ENCODE measurements around the gene TPP2. TPM values are rescaled to one million over a fixed set of nuclear protein-coding genes. Genes with fewer than 3 reads are reported as not detected.

Gene TPP2
- total RNA-seq, 4 donors from 2014 or later = 19.9 to 39.9 (median 25.1) TPM

GRCh38 chr13:102620516-102620915 lies 23.7 kb downstream of the TPP2 start:
- no peak for TF ChIP-seq POLR2A (IDR thresholded peaks at IDR 0.05)
- TF ChIP-seq, protein P1, sequence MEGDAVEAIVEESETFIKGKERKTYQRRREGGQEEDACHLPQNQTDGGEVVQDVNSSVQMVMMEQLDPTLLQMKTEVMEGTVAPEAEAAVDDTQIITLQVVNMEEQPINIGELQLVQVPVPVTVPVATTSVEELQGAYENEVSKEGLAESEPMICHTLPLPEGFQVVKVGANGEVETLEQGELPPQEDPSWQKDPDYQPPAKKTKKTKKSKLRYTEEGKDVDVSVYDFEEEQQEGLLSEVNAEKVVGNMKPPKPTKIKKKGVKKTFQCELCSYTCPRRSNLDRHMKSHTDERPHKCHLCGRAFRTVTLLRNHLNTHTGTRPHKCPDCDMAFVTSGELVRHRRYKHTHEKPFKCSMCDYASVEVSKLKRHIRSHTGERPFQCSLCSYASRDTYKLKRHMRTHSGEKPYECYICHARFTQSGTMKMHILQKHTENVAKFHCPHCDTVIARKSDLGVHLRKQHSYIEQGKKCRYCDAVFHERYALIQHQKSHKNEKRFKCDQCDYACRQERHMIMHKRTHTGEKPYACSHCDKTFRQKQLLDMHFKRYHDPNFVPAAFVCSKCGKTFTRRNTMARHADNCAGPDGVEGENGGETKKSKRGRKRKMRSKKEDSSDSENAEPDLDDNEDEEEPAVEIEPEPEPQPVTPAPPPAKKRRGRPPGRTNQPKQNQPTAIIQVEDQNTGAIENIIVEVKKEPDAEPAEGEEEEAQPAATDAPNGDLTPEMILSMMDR (IDR thresholded peaks at IDR 0.05) = no peak
- H3K9me3 ChIP-seq = no peaks in the 10 kb centered on the region
- no peaks in the 10 kb centered on the region for H3K27me3 ChIP-seq
- peaks cover 0 to 98% (median 0%) of the 10 kb centered on the region in 3 donors for H3K36me3 ChIP-seq
- intact Hi-C loops (cut with DNase I) = no loop called here
- no peak overlapping the region for H3K4me3 ChIP-seq
- H3K27ac ChIP-seq = no peak overlapping the region
- WGBS, 2 donors = 86 to 91% methylated on average over 5 to 6 of the region's 6 CpGs
- H3K4me1 ChIP-seq = no peaks in the 10 kb centered on the region
- DNase-seq = no peak

- Histone ChIP-seq H3K4me1 (no peaks in the 10 kb centered on the region), H3K36me3 (peaks cover 0 to 98% (median 13%) of the 10 kb centered on the region in 3 donors), H3K27me3 (no peaks in the 10 kb centered on the region), H3K4me3 (no peak overlapping the region), H3K9me3 (no peaks in the 10 kb centered on the region), H3K27ac (no peak overlapping the region)
- intact Hi-C loops (cut with DNase I) = no loop called here
- 82 to 100% methylated on average over 1 of the region's 1 CpG for WGBS, 2 donors
- TF ChIP-seq, protein P1 (IDR thresholded peaks at IDR 0.05) = no peak
- no peak for TF ChIP-seq POLR2A (IDR thresholded peaks at IDR 0.05)
- no peak for DNase-seq
Measured at GRCh38 chr13:102626928-102627327, 30.1 kb downstream of the TPP2 start.

DNA sequence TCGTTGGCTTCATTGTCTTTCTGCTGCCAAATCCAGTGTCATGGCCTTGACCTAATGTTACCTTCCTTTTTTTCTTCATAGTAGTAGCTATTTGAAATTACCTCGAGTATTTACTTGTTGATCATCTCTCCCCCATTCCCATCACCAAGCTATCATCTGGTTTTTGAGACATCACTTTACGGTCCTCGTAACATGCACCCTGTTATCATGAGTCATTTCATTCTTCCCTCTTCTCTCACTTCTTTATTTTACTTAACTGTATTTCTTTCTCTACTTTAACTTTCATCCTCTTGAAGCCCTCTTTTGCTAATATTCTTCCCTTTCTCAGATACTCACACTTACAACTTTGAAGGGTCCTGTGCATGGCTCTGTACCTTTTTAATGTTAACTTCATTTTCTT lies 31.8 kb downstream of the TPP2 start:
- TF ChIP-seq, protein P1 (IDR thresholded peaks at IDR 0.05) = no peak
- TF ChIP-seq POLR2A (IDR thresholded peaks at IDR 0.05) = no peak
- WGBS, 2 donors = 82 to 84% methylated on average over 4 of the region's 4 CpGs
- Histone ChIP-seq H3K4me3 (no peak overlapping the region), H3K36me3 (peaks cover 0 to 100% (median 13%) of the 10 kb centered on the region in 3 donors), H3K9me3 (no peaks in the 10 kb centered on the region), H3K27me3 (no peaks in the 10 kb centered on the region), H3K4me1 (no peaks in the 10 kb centered on the region), H3K27ac (no peak overlapping the region)
- intact Hi-C loops (cut with DNase I) = no loop called here
- DNase-seq = no peak

- WGBS, 2 donors = 89 to 100% methylated on average over 2 of the region's 2 CpGs
Measured at GRCh38 chr13:102631198-102631597, 34.4 kb downstream of the TPP2 start.

DNA sequence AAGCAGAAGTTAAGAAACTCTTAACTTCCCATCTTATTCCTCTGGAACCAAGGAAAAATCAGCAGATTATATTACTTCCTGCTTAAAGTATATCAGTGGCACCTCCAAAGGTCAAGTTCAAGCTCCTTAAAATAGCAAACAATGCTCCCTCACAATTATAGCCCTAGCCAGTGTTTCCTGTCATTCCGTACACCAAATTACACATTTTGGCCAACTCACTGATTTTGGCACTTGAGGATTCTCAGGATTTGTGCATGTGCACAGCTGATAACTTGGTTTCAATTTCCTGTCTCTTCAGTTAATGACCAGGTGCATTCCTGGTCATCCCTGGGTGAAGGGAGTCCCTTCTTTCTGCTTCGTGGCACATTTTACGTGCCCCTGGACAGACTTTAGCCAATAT lies 42.0 kb downstream of the TPP2 start:
- intact Hi-C loops (cut with DNase I) = no loop called here
- WGBS, 2 donors = 74 to 79% methylated on average over 3 of the region's 3 CpGs
- TF ChIP-seq, protein P1 (IDR thresholded peaks at IDR 0.05) = no peak
- no peak for TF ChIP-seq POLR2A (IDR thresholded peaks at IDR 0.05)
- no peak for DNase-seq
- H3K27ac ChIP-seq = no peak overlapping the region
- H3K4me1 ChIP-seq = peaks cover 0 to 23% (median 0%) of the 10 kb centered on the region in 3 donors
- H3K36me3 ChIP-seq = peaks cover 0 to 93% (median 30%) of the 10 kb centered on the region in 3 donors
- H3K4me3 ChIP-seq = no peak overlapping the region
- H3K27me3 ChIP-seq = no peaks in the 10 kb centered on the region
- no peaks in the 10 kb centered on the region for H3K9me3 ChIP-seq

More at GRCh38 chr13:102631198-102631597, 34.4 kb downstream of the TPP2 start:
- no peaks in the 10 kb centered on the region for H3K9me3 ChIP-seq
- intact Hi-C loops (cut with DNase I) = no loop called here
- H3K27ac ChIP-seq = no peak overlapping the region
- H3K27me3 ChIP-seq = no peaks in the 10 kb centered on the region
- no peaks in the 10 kb centered on the region for H3K4me1 ChIP-seq
- H3K36me3 ChIP-seq = peaks cover 0 to 100% (median 23%) of the 10 kb centered on the region in 3 donors
- no peak for DNase-seq
- TF ChIP-seq, protein P1 (IDR thresholded peaks at IDR 0.05) = no peak
- no peak for TF ChIP-seq POLR2A (IDR thresholded peaks at IDR 0.05)
- no peak overlapping the region for H3K4me3 ChIP-seq

Measured in esophagus squamous epithelium (tissue), 5 donors.